Prostate gland (tissue), 2 donors: Measurements from ENCODE around the gene FILIP1. TPM values are rescaled to one million over a fixed set of nuclear protein-coding genes. Genes with fewer than 3 reads are reported as not detected.

Source experiments
- DNase-seq: peaks from one replicate; pipeline ENCODE4 v3.0.0-alpha.2; 2019; ENCODE audit warnings: low spot score
- H3K27ac ChIP-seq, 2 donors: fragments of 200-600 bp; sonication (generic); 2 replicates each; pipeline ENCODE4 v1.5.1; 2017 to 2019
- H3K27me3 ChIP-seq: fragments of 200-600 bp; sonication (generic); replicated peaks from 2 replicates; pipeline ENCODE4 v1.5.1; 2019; ENCODE audit not compliant: insufficient read depth
- H3K36me3 ChIP-seq, 2 donors: fragments of 200-600 bp; sonication (generic); 1 replicate in 1 of 2; 2 replicates in 1 of 2; pipeline versions ENCODE4 v1.5.1 to v1.8.1; 2017 to 2019
- H3K4me1 ChIP-seq: fragments of 200-600 bp; sonication (generic); replicated peaks from 2 replicates; pipeline ENCODE4 v1.5.1; 2019
- H3K4me3 ChIP-seq, 2 donors: fragments of 200-600 bp; sonication (generic); 2 replicates each; pipeline ENCODE4 v1.5.1; 2017 to 2019
- H3K9me3 ChIP-seq: fragments of 200-600 bp; sonication (generic); 2 replicates; pipeline ENCODE4 v1.5.1; 2017
- POLR2A ChIP-seq: fragments of 450-650 bp; IDR thresholded peaks from one replicate; pipeline ENCODE4 v1.6.1; 2016; ENCODE audit warnings: antibody characterized with exemption, mild to moderate bottlenecking
- POLR2AphosphoS5 ChIP-seq: sonication (generic); formaldehyde crosslinking; IDR thresholded peaks from one replicate; pipeline ENCODE4 v1.6.1; 2017; ENCODE audit warnings: antibody characterized with exemption
- WGBS: methylation state at CpG from one replicate; pipeline ENCODE4 v1.1.5; 2018; 5-methylcytosine and 5-hydroxymethylcytosine counted together
- intact Hi-C: fragments of 100-400 bp; cut with DNase I; formaldehyde crosslinking; loops from one replicate; pipeline ENCODE4 v1.14.2; 2022
- total RNA-seq, 2 donors: library from RNA; depleted of rRNA; stranded (reverse); fragments of >200 nt; gene quantifications; one replicate each; pipeline ENCODE4 v1.1.0, GENCODE V29; 2016
- TF ChIP-seq, protein P1 (sequence below), 4 experiments: fragments of 200-600 bp in 2 of 4; fragments of 450-650 bp in 2 of 4; sonication (generic) in 2 of 4; IDR thresholded peaks; 1 replicate in 3 of 4; 2 replicates in 1 of 4; pipeline ENCODE4 v1.5.1; 2016 to 2019; ENCODE audit warnings: antibody characterized with exemption in 4 of 4, mild to moderate bottlenecking in 2 of 4, moderate library complexity in 2 of 4

The FILIP1 gene
- total RNA-seq, 2 donors from 2014 or later, result 2.1 to 3.3 TPM

DNA sequence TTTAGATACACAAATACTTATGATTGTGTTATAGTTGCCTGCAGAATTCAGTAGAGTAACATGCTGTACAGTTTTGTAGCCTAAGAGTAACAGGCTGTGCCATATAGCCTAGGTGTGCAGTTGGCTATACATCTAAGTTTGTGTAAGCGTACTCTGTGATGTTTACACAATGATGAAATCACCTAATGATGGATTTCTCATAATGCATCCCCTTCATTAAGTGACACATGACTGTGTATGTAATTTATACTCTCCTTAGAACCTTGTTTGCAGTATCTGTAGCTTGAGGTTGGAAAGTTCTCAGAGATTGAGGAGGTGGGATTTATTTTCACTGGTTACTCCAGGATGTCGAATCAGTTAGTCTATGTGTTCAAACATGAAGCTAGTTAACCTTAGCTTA lies 142.0 kb downstream of the FILIP1 start:
- Histone ChIP-seq H3K4me1 (no peaks in the 10 kb centered on the region), H3K9me3 (no peaks in the 10 kb centered on the region), H3K27ac (no peak overlapping the region), H3K27me3 (no peaks in the 10 kb centered on the region), H3K4me3 (no peak overlapping the region), H3K36me3 (no peaks in the 10 kb centered on the region)
- 76% methylated on average over 2 of the region's 2 CpGs for WGBS
- intact Hi-C loops, result no loop called here
- no peak for DNase-seq
- TF ChIP-seq POLR2A (no peak), POLR2AphosphoS5 (no peak)
- TF ChIP-seq, protein P1, sequence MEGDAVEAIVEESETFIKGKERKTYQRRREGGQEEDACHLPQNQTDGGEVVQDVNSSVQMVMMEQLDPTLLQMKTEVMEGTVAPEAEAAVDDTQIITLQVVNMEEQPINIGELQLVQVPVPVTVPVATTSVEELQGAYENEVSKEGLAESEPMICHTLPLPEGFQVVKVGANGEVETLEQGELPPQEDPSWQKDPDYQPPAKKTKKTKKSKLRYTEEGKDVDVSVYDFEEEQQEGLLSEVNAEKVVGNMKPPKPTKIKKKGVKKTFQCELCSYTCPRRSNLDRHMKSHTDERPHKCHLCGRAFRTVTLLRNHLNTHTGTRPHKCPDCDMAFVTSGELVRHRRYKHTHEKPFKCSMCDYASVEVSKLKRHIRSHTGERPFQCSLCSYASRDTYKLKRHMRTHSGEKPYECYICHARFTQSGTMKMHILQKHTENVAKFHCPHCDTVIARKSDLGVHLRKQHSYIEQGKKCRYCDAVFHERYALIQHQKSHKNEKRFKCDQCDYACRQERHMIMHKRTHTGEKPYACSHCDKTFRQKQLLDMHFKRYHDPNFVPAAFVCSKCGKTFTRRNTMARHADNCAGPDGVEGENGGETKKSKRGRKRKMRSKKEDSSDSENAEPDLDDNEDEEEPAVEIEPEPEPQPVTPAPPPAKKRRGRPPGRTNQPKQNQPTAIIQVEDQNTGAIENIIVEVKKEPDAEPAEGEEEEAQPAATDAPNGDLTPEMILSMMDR (IDR thresholded peaks at IDR 0.05), result no peak

- H3K4me1 ChIP-seq, result no peaks in the 10 kb centered on the region
- no peaks in the 10 kb centered on the region for H3K36me3 ChIP-seq
- H3K9me3 ChIP-seq, result no peaks in the 10 kb centered on the region
- H3K4me3 ChIP-seq, result no peak overlapping the region
- intact Hi-C loops, result no loop called here
- 85% methylated on average over 6 of the region's 6 CpGs for WGBS
- TF ChIP-seq POLR2AphosphoS5 (no peak), POLR2A (no peak)
- TF ChIP-seq, protein P1 (IDR thresholded peaks at IDR 0.05), result no peak
- no peaks in the 10 kb centered on the region for H3K27me3 ChIP-seq
- no peak for DNase-seq
- no peak overlapping the region for H3K27ac ChIP-seq
Measured at GRCh38 chr6:75350808-75351207, 142.8 kb downstream of the FILIP1 start.

DNA sequence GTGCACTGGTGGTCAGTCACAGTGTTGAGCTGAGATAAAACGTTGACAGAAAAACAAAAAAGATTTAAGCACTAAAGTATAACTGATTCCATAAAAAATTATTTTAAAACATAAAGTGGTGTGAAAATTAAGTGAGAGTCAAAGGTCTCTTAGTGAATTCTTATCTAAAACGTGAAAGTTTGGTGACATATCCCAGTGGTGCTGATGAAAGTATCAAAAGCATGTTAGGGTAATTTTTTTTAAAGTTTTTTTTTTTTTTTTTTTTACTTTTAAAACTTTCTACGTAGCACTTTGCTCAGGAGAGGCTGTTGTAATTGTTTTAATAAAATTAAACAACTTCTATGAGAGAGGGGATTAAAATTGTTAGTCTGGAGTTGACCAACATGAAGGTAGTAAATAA lies 143.4 kb downstream of the FILIP1 start:
- H3K27me3 ChIP-seq, result no peaks in the 10 kb centered on the region
- H3K4me3 ChIP-seq, result no peak overlapping the region
- H3K4me1 ChIP-seq, result no peaks in the 10 kb centered on the region
- H3K36me3 ChIP-seq, result no peaks in the 10 kb centered on the region
- WGBS, result 57% methylated on average over 3 of the region's 3 CpGs
- no peaks in the 10 kb centered on the region for H3K9me3 ChIP-seq
- TF ChIP-seq POLR2AphosphoS5, result no peak
- no peak for TF ChIP-seq POLR2A
- TF ChIP-seq, protein P1 (IDR thresholded peaks at IDR 0.05), result no peak
- no peak for DNase-seq
- intact Hi-C loops, result no loop called here
- no peak overlapping the region for H3K27ac ChIP-seq

GRCh38 chr6:75349262-75349984 lies 144.2 kb downstream of the FILIP1 start:
- H3K4me1 ChIP-seq, result no peaks in the 10 kb centered on the region
- H3K4me3 ChIP-seq, result peak overlapping the region in 1 of 2 donors; percentile 9
- no peaks in the 10 kb centered on the region for H3K36me3 ChIP-seq
- WGBS, result 7% methylated on average over 24 of the region's 24 CpGs
- TF ChIP-seq, protein P1 (IDR thresholded peaks at IDR 0.05), result no peak
- no peak for TF ChIP-seq POLR2AphosphoS5
- no peaks in the 10 kb centered on the region for H3K9me3 ChIP-seq
- H3K27ac ChIP-seq, result no peak overlapping the region
- intact Hi-C loops, result no loop called here
- DNase-seq, result no peak
- no peaks in the 10 kb centered on the region for H3K27me3 ChIP-seq

GRCh38 chr6:75348882-75349261 lies 144.7 kb downstream of the FILIP1 start:
- intact Hi-C loops, result no loop called here
- TF ChIP-seq POLR2A, result no peak
- TF ChIP-seq, protein P1 (IDR thresholded peaks at IDR 0.05), result no peak
- no peak for TF ChIP-seq POLR2AphosphoS5
- Histone ChIP-seq H3K4me3 (no peak overlapping the region), H3K36me3 (no peaks in the 10 kb centered on the region), H3K9me3 (no peaks in the 10 kb centered on the region), H3K4me1 (no peaks in the 10 kb centered on the region), H3K27me3 (no peaks in the 10 kb centered on the region), H3K27ac (no peak overlapping the region)
- DNase-seq, result no peak
